Smooth muscle cell (in vitro differentiated cells): ENCODE measurements around the gene NOTUM. TPM values are rescaled to one million over a fixed set of nuclear protein-coding genes. Genes with fewer than 3 reads are reported as not detected.

ENCODE experiments used
- DNase-seq: peaks from one replicate; lab custom pipeline; 2025; ENCODE audit not compliant: unreplicated experiment; lab: John Stamatoyannopoulos, UW
- H2AFZ ChIP-seq: fragments of 200-600 bp; sonication (generic); 2 replicates; pipeline ENCODE4 v1.6.0; 2016; ENCODE audit warnings: antibody characterized with exemption, low read depth, mild to moderate bottlenecking
- H3F3A ChIP-seq: fragments of 200-600 bp; sonication (generic); 2 replicates; pipeline ENCODE4 v1.6.0; 2017; ENCODE audit warnings: antibody characterized with exemption, low read depth
- H3K27ac ChIP-seq: fragments of 200-600 bp; sonication (generic); 2 replicates; pipeline ENCODE4 v1.5.1; 2016; ENCODE audit warnings: low read depth, mild to moderate bottlenecking
- H3K27me3 ChIP-seq: fragments of 200-600 bp; sonication (generic); 2 replicates; pipeline ENCODE4 v1.6.1; 2016; ENCODE audit warnings: low read depth, mild to moderate bottlenecking
- H3K36me3 ChIP-seq: fragments of 200-600 bp; sonication (generic); 2 replicates; pipeline ENCODE4 v1.5.1; 2016; ENCODE audit warnings: low read depth
- H3K4me1 ChIP-seq: fragments of 200-600 bp; sonication (generic); 2 replicates; pipeline ENCODE4 v1.5.1; 2016; ENCODE audit warnings: low read depth
- H3K4me2 ChIP-seq: fragments of 200-600 bp; sonication (generic); 2 replicates; pipeline ENCODE4 v1.6.0; 2016; ENCODE audit warnings: mild to moderate bottlenecking
- H3K4me3 ChIP-seq: fragments of 200-600 bp; sonication (generic); 2 replicates; pipeline ENCODE4 v1.5.1; 2016; ENCODE audit warnings: mild to moderate bottlenecking
- H3K79me2 ChIP-seq: fragments of 200-600 bp; sonication (generic); 2 replicates; pipeline ENCODE4 v1.6.0; 2016; ENCODE audit warnings: low read depth, mild to moderate bottlenecking
- H3K9ac ChIP-seq: fragments of 200-600 bp; sonication (generic); 2 replicates; pipeline ENCODE4 v1.6.0; 2016; ENCODE audit warnings: low read depth
- H3K9me3 ChIP-seq: fragments of 200-600 bp; sonication (generic); replicated peaks from 2 replicates; pipeline ENCODE4 v1.5.1; 2016; ENCODE audit warnings: low read depth
- H4K20me1 ChIP-seq: fragments of 200-600 bp; sonication (generic); 2 replicates; pipeline ENCODE4 v1.6.0; 2016; ENCODE audit warnings: low read depth
- CTCF ChIP-seq: fragments of 200-600 bp; sonication (generic); IDR thresholded peaks from 2 replicates; pipeline ENCODE4 v1.5.1; 2017; ENCODE audit warnings: borderline replicate concordance, mild to moderate bottlenecking, antibody characterized with exemption; ENCODE audit not compliant: insufficient read depth, poor library complexity, severe bottlenecking
- WGBS: methylation state at CpG from one replicate; pipeline ENCODE4 v1.1.7; 2016; ENCODE audit warnings: low lambda C conversion rate; 5-methylcytosine and 5-hydroxymethylcytosine counted together
- polyA plus RNA-seq: library from polyadenylated mRNA; unstranded; fragments of >200 nt; fragmentation: Nextera tagmentation; extraction: Ambion mirVana; gene quantifications from 2 replicates; pipeline ENCODE4 v1.2.1, GENCODE V29; 2016
- total RNA-seq: library from RNA; depleted of rRNA; stranded (reverse); fragments of >200 nt; gene quantifications from 2 replicates; pipeline ENCODE4 v1.2.3, GENCODE V29; 2014

The NOTUM gene
- total and polyA plus RNA-seq, 2 experiments from 2014 or later: 0.90 to 2.9 TPM

- H3K79me2 ChIP-seq: no peaks in the 10 kb centered on the region
- H4K20me1 ChIP-seq: peaks cover 22% of the 10 kb centered on the region
- H3K27me3 ChIP-seq: no peaks in the 10 kb centered on the region
- H3F3A ChIP-seq: peaks cover 10% of the 10 kb centered on the region
- DNase-seq: no peak
- no peak overlapping the region for H3K27ac ChIP-seq
- no peaks in the 10 kb centered on the region for H3K9me3 ChIP-seq
- no peak for TF ChIP-seq CTCF
- no peak overlapping the region for H2AFZ ChIP-seq
- H3K9ac ChIP-seq: no peak overlapping the region
- H3K4me3 ChIP-seq: no peak overlapping the region
- 95% methylated on average over 10 of the region's 10 CpGs for WGBS
- H3K4me2 ChIP-seq: no peak overlapping the region
- peaks cover 3% of the 10 kb centered on the region for H3K4me1 ChIP-seq
- H3K36me3 ChIP-seq: no peaks in the 10 kb centered on the region
Measured at GRCh38 chr17:81903415-81903831, 57.6 kb downstream of the NOTUM start.

- peaks cover 3% of the 10 kb centered on the region for H3K4me1 ChIP-seq
- no peaks in the 10 kb centered on the region for H3K9me3 ChIP-seq
- H3K27me3 ChIP-seq: no peaks in the 10 kb centered on the region
- no peaks in the 10 kb centered on the region for H3K36me3 ChIP-seq
- H2AFZ ChIP-seq: no peak overlapping the region
- TF ChIP-seq CTCF: no peak
- H4K20me1 ChIP-seq: peaks cover 28% of the 10 kb centered on the region
- WGBS: 61% methylated on average over 33 of the region's 47 CpGs
- H3K4me3 ChIP-seq: peak overlapping the region; percentile 48
- H3F3A ChIP-seq: peaks cover 16% of the 10 kb centered on the region
- H3K4me2 ChIP-seq: peak overlapping the region; percentile 95
- no peak for DNase-seq
- no peak overlapping the region for H3K27ac ChIP-seq
- H3K79me2 ChIP-seq: no peaks in the 10 kb centered on the region
- H3K9ac ChIP-seq: no peak overlapping the region
Measured at GRCh38 chr17:81902653-81903414, 58.2 kb downstream of the NOTUM start.

Other genes starting within 250 kb of the NOTUM start
- gene SLC25A10, start 248.9 kb downstream of the NOTUM start, total RNA-seq: 8.4 and 11.3 TPM in 2 replicates
- gene SLC25A10, start 248.9 kb downstream of the NOTUM start, polyA plus RNA-seq: 13.0 and 21.0 TPM in 2 replicates
- gene GCGR, start 157.0 kb downstream of the NOTUM start, total RNA-seq: not detected in 2 replicates
- 0.58 TPM in 1 of 2 replicates, not detected in the other for gene GCGR, start 157.0 kb downstream of the NOTUM start, polyA plus RNA-seq
- 85.1 and 85.8 TPM in 2 replicates for gene MCRIP1, start 127.9 kb downstream of the NOTUM start, total RNA-seq
- 194 and 208 TPM in 2 replicates for gene MCRIP1, start 127.9 kb downstream of the NOTUM start, polyA plus RNA-seq
- 0.58 and 3.1 TPM in 2 replicates for gene PPP1R27, start 126.1 kb downstream of the NOTUM start, total RNA-seq
- 0.79 and 1.6 TPM in 2 replicates for gene PPP1R27, start 126.1 kb downstream of the NOTUM start, polyA plus RNA-seq
- 1,406 and 1,593 TPM in 2 replicates for gene P4HB, start 100.7 kb downstream of the NOTUM start, total RNA-seq
- gene P4HB, start 100.7 kb downstream of the NOTUM start, polyA plus RNA-seq: 1,326 and 1,526 TPM in 2 replicates
- 67.6 and 256 TPM in 2 replicates for gene ARHGDIA, start 89.8 kb downstream of the NOTUM start, total RNA-seq
- gene ARHGDIA, start 89.8 kb downstream of the NOTUM start, polyA plus RNA-seq: 353 and 360 TPM in 2 replicates
- 58.9 and 75.9 TPM in 2 replicates for gene ALYREF, start 69.6 kb downstream of the NOTUM start, total RNA-seq
- gene ALYREF, start 69.6 kb downstream of the NOTUM start, polyA plus RNA-seq: 123 and 136 TPM in 2 replicates
- 147 and 222 TPM in 2 replicates for gene ANAPC11, start 69.5 kb downstream of the NOTUM start, total RNA-seq
- 428 and 444 TPM in 2 replicates for gene ANAPC11, start 69.5 kb downstream of the NOTUM start, polyA plus RNA-seq
- 7.9 TPM in 1 of 2 replicates, not detected in the other for gene NPB, start 58.9 kb downstream of the NOTUM start, total RNA-seq
- gene NPB, start 58.9 kb downstream of the NOTUM start, polyA plus RNA-seq: 13.6 and 14.4 TPM in 2 replicates
- 10.3 and 11.4 TPM in 2 replicates for gene PCYT2, start 49.8 kb downstream of the NOTUM start, total RNA-seq
- gene PCYT2, start 49.8 kb downstream of the NOTUM start, polyA plus RNA-seq: 27.9 and 50.6 TPM in 2 replicates
- gene SIRT7, start 43.0 kb downstream of the NOTUM start, total RNA-seq: 9.5 and 19.9 TPM in 2 replicates
- gene SIRT7, start 43.0 kb downstream of the NOTUM start, polyA plus RNA-seq: 10.1 and 27.9 TPM in 2 replicates
- 13.7 and 15.3 TPM in 2 replicates for gene MAFG, start 33.5 kb downstream of the NOTUM start, total RNA-seq
- gene MAFG, start 33.5 kb downstream of the NOTUM start, polyA plus RNA-seq: 30.3 and 39.0 TPM in 2 replicates
- 144 and 157 TPM in 2 replicates for gene PYCR1, start 23.9 kb downstream of the NOTUM start, total RNA-seq
- 213 and 339 TPM in 2 replicates for gene PYCR1, start 23.9 kb downstream of the NOTUM start, polyA plus RNA-seq
- gene MYADML2, start 14.0 kb downstream of the NOTUM start, total RNA-seq: not detected in 2 replicates
- gene MYADML2, start 14.0 kb downstream of the NOTUM start, polyA plus RNA-seq: 0.82 TPM in 1 of 2 replicates, not detected in the other
- 12.3 and 28.4 TPM in 2 replicates for gene ASPSCR1, start 16.4 kb upstream of the NOTUM start, total RNA-seq
- gene ASPSCR1, start 16.4 kb upstream of the NOTUM start, polyA plus RNA-seq: 36.5 and 44.0 TPM in 2 replicates
- 44.6 and 50.4 TPM in 2 replicates for gene CENPX, start 61.7 kb upstream of the NOTUM start, total RNA-seq
- gene CENPX, start 61.7 kb upstream of the NOTUM start, polyA plus RNA-seq: 57.5 and 72.8 TPM in 2 replicates
- 7.0 and 9.6 TPM in 2 replicates for gene LRRC45, start 62.1 kb upstream of the NOTUM start, total RNA-seq
- gene LRRC45, start 62.1 kb upstream of the NOTUM start, polyA plus RNA-seq: 7.4 and 13.5 TPM in 2 replicates
- 29.2 and 33.0 TPM in 2 replicates for gene RAC3, start 70.5 kb upstream of the NOTUM start, total RNA-seq
- gene RAC3, start 70.5 kb upstream of the NOTUM start, polyA plus RNA-seq: 12.1 and 15.3 TPM in 2 replicates
- 34.9 and 46.4 TPM in 2 replicates for gene DCXR, start 76.5 kb upstream of the NOTUM start, total RNA-seq
- 84.4 and 89.4 TPM in 2 replicates for gene DCXR, start 76.5 kb upstream of the NOTUM start, polyA plus RNA-seq
- 20.3 and 27.1 TPM in 2 replicates for gene RFNG, start 90.6 kb upstream of the NOTUM start, total RNA-seq
- gene RFNG, start 90.6 kb upstream of the NOTUM start, polyA plus RNA-seq: 54.9 and 58.8 TPM in 2 replicates
- gene GPS1, start 90.7 kb upstream of the NOTUM start, total RNA-seq: 72.0 and 93.7 TPM in 2 replicates
- gene GPS1, start 90.7 kb upstream of the NOTUM start, polyA plus RNA-seq: 134 and 143 TPM in 2 replicates
- gene DUS1L, start 104.6 kb upstream of the NOTUM start, total RNA-seq: 30.7 and 49.4 TPM in 2 replicates
- gene DUS1L, start 104.6 kb upstream of the NOTUM start, polyA plus RNA-seq: 125 and 141 TPM in 2 replicates
- 46.6 and 49.4 TPM in 2 replicates for gene FASN, start 137.0 kb upstream of the NOTUM start, total RNA-seq
- gene FASN, start 137.0 kb upstream of the NOTUM start, polyA plus RNA-seq: 48.4 and 49.3 TPM in 2 replicates